A673 (cell line): ENCODE measurements around the gene SYNRG. TPM values are rescaled to one million over a fixed set of nuclear protein-coding genes. Genes with fewer than 3 reads are reported as not detected.

ENCODE experiments used
- BruUV-seq: library from RNA; stranded (reverse); fragments of 400-500 nt; replicated peaks from 2 replicates; lab custom pipeline; 2021; lab: Mats Ljungman, UMichigan
- CTCF ChIA-PET: fragments of 300-600 bp; sonication (Branson Sonifier 250); formaldehyde crosslinking; loops from one replicate; lab custom pipeline; 2022; ENCODE audit warnings: antibody characterized with exemption; lab: Charles Lee
- POLR2A ChIA-PET: fragments of 300-600 bp; sonication (Branson Sonifier 250); formaldehyde crosslinking; loops from one replicate; lab custom pipeline; 2022; ENCODE audit warnings: antibody characterized with exemption; ENCODE audit not compliant: low non-redundant PET; lab: Charles Lee
- DNase-seq: peaks from one replicate; pipeline ENCODE4 v3.0.0-alpha.2; 2015; ENCODE audit warnings: low spot score
- H3K27ac ChIP-seq: fragments of 200-600 bp; sonication (generic); 2 replicates; pipeline ENCODE4 v1.5.1; 2016; ENCODE audit warnings: mixed run types, low read depth, mild to moderate bottlenecking, mixed read lengths, antibody characterized with exemption, low read length; ENCODE audit not compliant: poor library complexity, severe bottlenecking
- H3K27me3 ChIP-seq: fragments of 200-600 bp; sonication (generic); replicated peaks from 2 replicates; pipeline ENCODE4 v1.6.1; 2017; ENCODE audit warnings: mixed run types, low read depth, mild to moderate bottlenecking, mixed read lengths, antibody characterized with exemption, low read length; ENCODE audit not compliant: insufficient read depth, poor library complexity
- H3K36me3 ChIP-seq: fragments of 200-600 bp; sonication (generic); 2 replicates; pipeline ENCODE4 v1.6.1; 2016; ENCODE audit warnings: mixed run types, mild to moderate bottlenecking, mixed read lengths, antibody characterized with exemption, low read length; ENCODE audit not compliant: insufficient read depth, poor library complexity, severe bottlenecking
- H3K4me1 ChIP-seq: fragments of 200-600 bp; sonication (generic); 2 replicates; pipeline ENCODE4 v1.6.1; 2017; ENCODE audit warnings: mixed run types, mild to moderate bottlenecking, mixed read lengths, antibody characterized with exemption, low read length; ENCODE audit not compliant: insufficient read depth, poor library complexity, severe bottlenecking
- H3K4me3 ChIP-seq: fragments of 200-600 bp; sonication (generic); 2 replicates; pipeline ENCODE4 v1.5.1; 2016; ENCODE audit warnings: low read depth, mixed run types, mild to moderate bottlenecking, mixed read lengths, low read length; ENCODE audit not compliant: poor library complexity, severe bottlenecking
- H3K9me3 ChIP-seq: fragments of 200-600 bp; sonication (generic); 2 replicates; pipeline ENCODE4 v1.6.1; 2016; ENCODE audit warnings: mixed run types, low read depth, mild to moderate bottlenecking, mixed read lengths, antibody characterized with exemption, low read length; ENCODE audit not compliant: poor library complexity, severe bottlenecking
- CTCF ChIP-seq: fragments of 300-800, 200-600 bp; sonication (generic); conservative IDR thresholded peaks from 2 replicates; pipeline ENCODE4 v1.5.1; 2017; ENCODE audit warnings: low read depth, mild to moderate bottlenecking, antibody characterized with exemption, low read length, moderate library complexity, mixed read lengths
- EZH2 ChIP-seq: fragments of 200-600 bp; sonication (generic); IDR thresholded peaks from 2 replicates; pipeline ENCODE4 v1.6.1; 2017; ENCODE audit warnings: borderline replicate concordance, low read depth, mild to moderate bottlenecking, mixed read lengths, antibody characterized with exemption, low read length; ENCODE audit not compliant: poor library complexity, severe bottlenecking
- intact Hi-C: fragments of 100-400 bp; cut with micrococcal nuclease; formaldehyde crosslinking; loops from one replicate; pipeline ENCODE4 v1.10.0; 2022; ENCODE audit not compliant: unreplicated experiment
- total RNA-seq: library from RNA; stranded (reverse); gene quantifications from 2 replicates; pipeline ENCODE4 v1.2.3, GENCODE V29; 2021

Gene SYNRG
- total RNA-seq, 1 experiment from 2014 or later = 22.5 TPM

GRCh38 chr17:37564252-37564651, 45.0 kb downstream of the SYNRG start:
- ChIA-PET CTCF (no interaction called here), POLR2A (no interaction called here)
- Histone ChIP-seq H3K36me3 (peaks cover 13% of the 10 kb centered on the region), H3K27me3 (no peaks in the 10 kb centered on the region), H3K27ac (no peak overlapping the region), H3K9me3 (no peaks in the 10 kb centered on the region), H3K4me1 (no peaks in the 10 kb centered on the region), H3K4me3 (no peak overlapping the region)
- TF ChIP-seq CTCF (no peak), EZH2 (no peak)
- intact Hi-C loops = no loop called here
- no peak for DNase-seq
- BruUV-seq = no TSS peak

- H3K9me3 ChIP-seq = no peaks in the 10 kb centered on the region
- H3K4me3 ChIP-seq = no peak overlapping the region
- no peaks in the 10 kb centered on the region for H3K27me3 ChIP-seq
- TF ChIP-seq CTCF = no peak
- no peak for TF ChIP-seq EZH2
- POLR2A ChIA-PET = no interaction called here
- no TSS peak for BruUV-seq
- DNase-seq = no peak
- H3K36me3 ChIP-seq = peaks cover 8% of the 10 kb centered on the region
- no peak overlapping the region for H3K27ac ChIP-seq
- CTCF ChIA-PET = no interaction called here
- no peaks in the 10 kb centered on the region for H3K4me1 ChIP-seq
- intact Hi-C loops = no loop called here
These were observed 47.0 kb downstream of the SYNRG start for GRCh38 chr17:37562016-37562745.

GRCh38 chr17:37558299-37558698, 50.9 kb downstream of the SYNRG start:
- peaks cover 5% of the 10 kb centered on the region for H3K36me3 ChIP-seq
- intact Hi-C loops = no loop called here
- no peak for DNase-seq
- ChIA-PET CTCF (no interaction called here), POLR2A (no interaction called here)
- BruUV-seq = no TSS peak
- no peaks in the 10 kb centered on the region for H3K4me1 ChIP-seq
- no peak overlapping the region for H3K4me3 ChIP-seq
- H3K9me3 ChIP-seq = no peaks in the 10 kb centered on the region
- no peak overlapping the region for H3K27ac ChIP-seq
- TF ChIP-seq EZH2 (no peak), CTCF (no peak)
- no peaks in the 10 kb centered on the region for H3K27me3 ChIP-seq
